PFSK-1 (cell line): ENCODE data around the gene GAD1.

Experiments
- FOXP2 ChIP-seq: optimal IDR thresholded peaks from 2 replicates; pipeline ENCODE3; 2011; ENCODE audit warnings: borderline replicate concordance, control low read depth, inconsistent platforms; ENCODE audit not compliant: insufficient read depth; ENCODE audit errors: extremely low read length, extremely low read depth
- POLR2AphosphoS5 ChIP-seq: IDR thresholded peaks from 2 replicates; pipeline ENCODE4 v1.6.1; 2012; ENCODE audit warnings: low read depth, mild to moderate bottlenecking, control low read depth, low read length, moderate library complexity
- SIN3A ChIP-seq: IDR thresholded peaks from 2 replicates; pipeline ENCODE4 v1.6.1; 2012; ENCODE audit warnings: mild to moderate bottlenecking, low read length, moderate library complexity, borderline replicate concordance; ENCODE audit not compliant: insufficient read depth
- TAF1 ChIP-seq: IDR thresholded peaks from 2 replicates; pipeline ENCODE4 v1.6.1; 2012; ENCODE audit warnings: low read length, control low read depth, borderline replicate concordance; ENCODE audit not compliant: insufficient read depth
- TF ChIP-seq, protein P1 (sequence below), 2 experiments: IDR thresholded peaks; 2 replicates each; pipeline versions ENCODE4 v1.6.1 to v1.8.0; 2011 to 2012; ENCODE audit warnings: low read depth in 2 of 2, low read length in 2 of 2, control low read depth in 1 of 2, inconsistent platforms in 1 of 2, mild to moderate bottlenecking in 1 of 2, moderate library complexity in 1 of 2; ENCODE audit not compliant: insufficient read depth in 1 of 2

GAD1 gene

DNA sequence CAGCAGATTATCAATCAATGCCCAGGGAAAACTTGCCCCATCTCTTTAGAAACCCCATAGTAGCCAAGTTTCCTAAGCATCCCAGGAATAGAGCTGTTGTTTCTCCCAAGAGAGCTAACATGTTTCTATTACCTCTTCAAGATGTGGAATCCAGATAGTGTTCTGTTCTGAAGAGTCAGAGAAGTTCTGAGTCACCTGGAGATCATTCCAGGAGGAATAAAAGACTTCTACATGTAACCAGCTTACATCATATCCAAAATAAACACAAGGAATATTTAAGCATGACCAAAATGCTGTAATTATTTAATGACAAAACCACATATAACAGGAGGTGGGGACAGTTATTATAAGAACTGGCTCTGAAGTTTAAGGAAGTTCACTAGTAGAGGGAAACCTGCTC, 61.4 kb downstream of the GAD1 start:
- TF ChIP-seq, protein P1, sequence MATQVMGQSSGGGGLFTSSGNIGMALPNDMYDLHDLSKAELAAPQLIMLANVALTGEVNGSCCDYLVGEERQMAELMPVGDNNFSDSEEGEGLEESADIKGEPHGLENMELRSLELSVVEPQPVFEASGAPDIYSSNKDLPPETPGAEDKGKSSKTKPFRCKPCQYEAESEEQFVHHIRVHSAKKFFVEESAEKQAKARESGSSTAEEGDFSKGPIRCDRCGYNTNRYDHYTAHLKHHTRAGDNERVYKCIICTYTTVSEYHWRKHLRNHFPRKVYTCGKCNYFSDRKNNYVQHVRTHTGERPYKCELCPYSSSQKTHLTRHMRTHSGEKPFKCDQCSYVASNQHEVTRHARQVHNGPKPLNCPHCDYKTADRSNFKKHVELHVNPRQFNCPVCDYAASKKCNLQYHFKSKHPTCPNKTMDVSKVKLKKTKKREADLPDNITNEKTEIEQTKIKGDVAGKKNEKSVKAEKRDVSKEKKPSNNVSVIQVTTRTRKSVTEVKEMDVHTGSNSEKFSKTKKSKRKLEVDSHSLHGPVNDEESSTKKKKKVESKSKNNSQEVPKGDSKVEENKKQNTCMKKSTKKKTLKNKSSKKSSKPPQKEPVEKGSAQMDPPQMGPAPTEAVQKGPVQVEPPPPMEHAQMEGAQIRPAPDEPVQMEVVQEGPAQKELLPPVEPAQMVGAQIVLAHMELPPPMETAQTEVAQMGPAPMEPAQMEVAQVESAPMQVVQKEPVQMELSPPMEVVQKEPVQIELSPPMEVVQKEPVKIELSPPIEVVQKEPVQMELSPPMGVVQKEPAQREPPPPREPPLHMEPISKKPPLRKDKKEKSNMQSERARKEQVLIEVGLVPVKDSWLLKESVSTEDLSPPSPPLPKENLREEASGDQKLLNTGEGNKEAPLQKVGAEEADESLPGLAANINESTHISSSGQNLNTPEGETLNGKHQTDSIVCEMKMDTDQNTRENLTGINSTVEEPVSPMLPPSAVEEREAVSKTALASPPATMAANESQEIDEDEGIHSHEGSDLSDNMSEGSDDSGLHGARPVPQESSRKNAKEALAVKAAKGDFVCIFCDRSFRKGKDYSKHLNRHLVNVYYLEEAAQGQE (IDR thresholded peaks at IDR 0.05; ENCODE audit: insufficient read depth in 1 of 2, low read depth in 2 of 2, low read length in 2 of 2): no peak
- TF ChIP-seq FOXP2: no peak
- TF ChIP-seq SIN3A: no peak
- no peak for TF ChIP-seq TAF1
- TF ChIP-seq POLR2AphosphoS5: no peak

- TF ChIP-seq SIN3A (no peak), FOXP2 (no peak), POLR2AphosphoS5 (no peak), TAF1 (no peak)
- TF ChIP-seq, protein P1 (IDR thresholded peaks at IDR 0.05; ENCODE audit: insufficient read depth in 1 of 2, low read depth in 2 of 2, low read length in 2 of 2): no peak
Measured at GRCh38 chr2:170878505-170878904, 61.8 kb downstream of the GAD1 start.

GRCh38 chr2:170881840-170882239, 65.2 kb downstream of the GAD1 start:
- TF ChIP-seq, protein P1 (IDR thresholded peaks at IDR 0.05; ENCODE audit: insufficient read depth in 1 of 2, low read depth in 2 of 2, low read length in 2 of 2): no peak
- no peak for TF ChIP-seq POLR2AphosphoS5
- no peak for TF ChIP-seq TAF1
- TF ChIP-seq FOXP2: no peak
- no peak for TF ChIP-seq SIN3A

DNA sequence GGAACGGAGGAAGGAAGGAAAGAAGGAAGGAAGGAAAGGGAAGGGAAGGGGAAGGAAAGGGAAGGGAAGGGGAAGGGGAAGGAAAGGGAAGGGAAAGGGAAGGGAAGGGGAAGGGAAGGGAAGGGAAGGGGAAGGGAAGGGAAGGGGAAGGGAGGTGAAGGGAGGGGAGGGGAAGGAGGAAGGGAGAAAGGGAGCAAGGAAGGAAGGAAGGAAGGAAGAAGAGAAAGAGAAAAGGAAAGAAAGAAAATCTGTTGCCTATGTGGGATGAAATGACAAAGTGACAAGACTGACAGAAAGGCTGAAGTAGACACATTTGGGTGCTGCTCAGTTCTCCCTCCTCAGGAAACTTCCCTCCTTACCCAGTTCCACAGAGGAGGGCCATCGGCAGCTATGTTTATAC, 66.1 kb downstream of the GAD1 start:
- TF ChIP-seq TAF1 (no peak), FOXP2 (no peak), SIN3A (no peak), POLR2AphosphoS5 (no peak)
- TF ChIP-seq, protein P1 (IDR thresholded peaks at IDR 0.05; ENCODE audit: insufficient read depth in 1 of 2, low read depth in 2 of 2, low read length in 2 of 2): no peak

DNA sequence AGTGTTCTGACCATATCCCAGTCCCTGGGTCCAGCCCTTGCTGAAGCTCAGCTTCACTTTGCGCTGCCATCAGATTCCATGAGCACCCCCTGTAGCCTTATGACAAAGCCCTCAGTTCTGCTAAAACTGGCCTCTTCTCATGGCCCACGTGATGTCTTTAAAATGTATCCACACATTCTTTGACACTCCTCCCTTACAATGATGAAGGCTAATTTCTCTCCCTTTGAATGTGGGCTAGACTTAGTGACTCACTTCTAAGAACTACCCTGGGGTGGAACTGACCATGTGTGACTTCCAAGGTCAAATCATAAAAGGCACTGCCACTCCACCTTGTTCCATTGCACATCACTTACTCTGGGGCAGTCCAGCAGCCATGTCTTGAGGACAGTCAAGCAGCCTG, 67.0 kb downstream of the GAD1 start:
- TF ChIP-seq, protein P1 (IDR thresholded peaks at IDR 0.05; ENCODE audit: insufficient read depth in 1 of 2, low read depth in 2 of 2, low read length in 2 of 2): no peak
- TF ChIP-seq FOXP2: no peak
- no peak for TF ChIP-seq TAF1
